OCI-LY1 (cell line): ENCODE measurements around the gene ST6GALNAC5.

Experiments used
- H2AFZ ChIP-seq: fragments of 200-600 bp; sonication (generic), shearing (Covaris generic); 2 replicates; pipeline ENCODE4 v1.6.0; 2014; ENCODE audit warnings: antibody characterized with exemption, mild to moderate bottlenecking, low read length
- H3F3A ChIP-seq: fragments of 200-600 bp; sonication (generic), shearing (Covaris generic); 2 replicates; pipeline ENCODE4 v1.6.0; 2014; ENCODE audit warnings: mild to moderate bottlenecking, antibody characterized with exemption, low read length, moderate library complexity; ENCODE audit not compliant: insufficient read depth
- H3K27ac ChIP-seq: fragments of 200-600 bp; sonication (generic); 2 replicates; pipeline ENCODE4 v1.5.1; 2014; ENCODE audit warnings: low read length, mixed run types, mild to moderate bottlenecking, low read depth; ENCODE audit not compliant: poor library complexity, severe bottlenecking
- H3K27me3 ChIP-seq: fragments of 200-600 bp; sonication (generic); 2 replicates; pipeline ENCODE4 v1.6.0; 2014; ENCODE audit warnings: antibody characterized with exemption, mild to moderate bottlenecking, low read length, moderate library complexity; ENCODE audit not compliant: insufficient read depth
- H3K36me3 ChIP-seq: fragments of 200-600 bp; sonication (generic); 2 replicates; pipeline ENCODE4 v1.6.1; 2014; ENCODE audit warnings: mild to moderate bottlenecking, antibody characterized with exemption, low read length, moderate library complexity, mixed read lengths; ENCODE audit not compliant: insufficient read depth
- H3K4me1 ChIP-seq: fragments of 200-600 bp; sonication (generic); 2 replicates; pipeline ENCODE4 v1.5.1; 2014; ENCODE audit warnings: mild to moderate bottlenecking, low read length, moderate library complexity; ENCODE audit not compliant: insufficient read depth, severe bottlenecking
- H3K4me2 ChIP-seq: fragments of 200-600 bp; sonication (generic), shearing (Covaris generic); 2 replicates; pipeline ENCODE4 v1.6.1; 2014; ENCODE audit warnings: low read length
- H3K4me3 ChIP-seq: fragments of 200-600 bp; sonication (generic); 2 replicates; pipeline ENCODE4 v1.5.1; 2014; ENCODE audit warnings: low read length, low read depth, mild to moderate bottlenecking, mixed read lengths; ENCODE audit not compliant: poor library complexity, severe bottlenecking
- H3K79me2 ChIP-seq: fragments of 200-600 bp; shearing (Covaris generic); 2 replicates; pipeline ENCODE4 v1.6.1; 2016; ENCODE audit warnings: mixed run types, low read length, mixed read lengths; ENCODE audit not compliant: insufficient read depth
- H3K9ac ChIP-seq: fragments of 200-600 bp; sonication (generic), shearing (Covaris generic); 2 replicates; pipeline ENCODE4 v1.6.1; 2014; ENCODE audit warnings: mild to moderate bottlenecking, low read length, mixed read lengths
- H3K9me2 ChIP-seq: fragments of 200-600 bp; sonication (generic), shearing (Covaris generic); 2 replicates; pipeline ENCODE4 v1.6.1; 2014; ENCODE audit warnings: low read depth, mild to moderate bottlenecking, low read length, mixed read lengths
- H3K9me3 ChIP-seq: fragments of 200-600 bp; shearing (Covaris generic); 2 replicates; pipeline ENCODE4 v1.6.1; 2014; ENCODE audit warnings: low read length, mixed read lengths
- H4K20me1 ChIP-seq: fragments of 200-600 bp; sonication (generic), shearing (Covaris generic); 2 replicates; pipeline ENCODE4 v1.6.0; 2016; ENCODE audit warnings: mild to moderate bottlenecking, low read length; ENCODE audit not compliant: insufficient read depth
- CTCF ChIP-seq: fragments of 200-600 bp; sonication (generic), shearing (Covaris generic); IDR thresholded peaks from 2 replicates; pipeline ENCODE4 v1.5.1; 2017; ENCODE audit warnings: mild to moderate bottlenecking, antibody characterized with exemption, low read length, moderate library complexity, mixed read lengths
- EZH2 ChIP-seq: fragments of 200-600 bp; sonication (generic), shearing (Covaris generic); IDR thresholded peaks from 2 replicates; pipeline ENCODE4 v1.8.0; 2017; ENCODE audit warnings: borderline replicate concordance, mixed run types, mild to moderate bottlenecking, antibody characterized with exemption, low read length, moderate library complexity, mixed read lengths

Gene ST6GALNAC5

GRCh38 chr1:76857138-76857537 lies 10.1 kb upstream of the ST6GALNAC5 start:
- no peak overlapping the region for H2AFZ ChIP-seq
- H3K9ac ChIP-seq, result no peak overlapping the region
- no peak overlapping the region for H3K4me3 ChIP-seq
- H3K27me3 ChIP-seq, result no peaks in the 10 kb centered on the region
- H3F3A ChIP-seq, result no peaks in the 10 kb centered on the region
- TF ChIP-seq EZH2 (no peak), CTCF (no peak)
- H3K36me3 ChIP-seq, result no peaks in the 10 kb centered on the region
- no peaks in the 10 kb centered on the region for H3K9me3 ChIP-seq
- no peaks in the 10 kb centered on the region for H3K79me2 ChIP-seq
- H3K9me2 ChIP-seq, result no peaks in the 10 kb centered on the region
- no peak overlapping the region for H3K4me2 ChIP-seq
- no peaks in the 10 kb centered on the region for H4K20me1 ChIP-seq
- no peak overlapping the region for H3K27ac ChIP-seq
- no peaks in the 10 kb centered on the region for H3K4me1 ChIP-seq

DNA sequence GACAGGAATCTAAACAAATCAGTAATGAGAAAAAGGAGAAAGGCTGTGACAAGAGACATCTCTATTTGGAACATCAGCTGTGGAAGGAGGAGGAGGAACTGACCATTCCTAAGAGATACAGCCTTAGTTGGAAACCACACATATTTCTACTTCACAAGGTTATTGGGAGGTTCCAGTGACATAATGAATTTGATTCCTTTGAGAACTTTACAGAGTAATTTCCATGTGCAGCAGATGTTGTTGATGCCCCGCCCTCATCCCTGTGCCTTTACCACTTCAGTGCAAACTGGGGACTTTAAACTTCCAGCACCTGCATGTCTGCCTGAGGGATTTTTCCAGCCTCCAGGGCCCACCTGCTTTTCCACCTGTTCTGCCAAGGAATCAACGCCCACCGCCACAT lies 9.3 kb upstream of the ST6GALNAC5 start:
- H4K20me1 ChIP-seq, result no peaks in the 10 kb centered on the region
- H3K9ac ChIP-seq, result no peak overlapping the region
- H3K27ac ChIP-seq, result no peak overlapping the region
- no peak overlapping the region for H3K4me2 ChIP-seq
- H3K9me3 ChIP-seq, result no peaks in the 10 kb centered on the region
- H3K79me2 ChIP-seq, result no peaks in the 10 kb centered on the region
- H3K4me3 ChIP-seq, result no peak overlapping the region
- no peaks in the 10 kb centered on the region for H3K36me3 ChIP-seq
- no peak overlapping the region for H2AFZ ChIP-seq
- no peaks in the 10 kb centered on the region for H3F3A ChIP-seq
- H3K4me1 ChIP-seq, result no peaks in the 10 kb centered on the region
- H3K27me3 ChIP-seq, result no peaks in the 10 kb centered on the region
- TF ChIP-seq CTCF (no peak), EZH2 (no peak)
- H3K9me2 ChIP-seq, result no peaks in the 10 kb centered on the region

- Histone ChIP-seq H3K27me3 (no peaks in the 10 kb centered on the region), H2AFZ (no peak overlapping the region), H3K36me3 (no peaks in the 10 kb centered on the region), H3K9me3 (no peaks in the 10 kb centered on the region), H3K9ac (no peak overlapping the region), H4K20me1 (no peaks in the 10 kb centered on the region), H3K4me3 (no peak overlapping the region), H3F3A (no peaks in the 10 kb centered on the region), H3K79me2 (no peaks in the 10 kb centered on the region), H3K4me2 (no peak overlapping the region), H3K4me1 (no peaks in the 10 kb centered on the region), H3K9me2 (no peaks in the 10 kb centered on the region), H3K27ac (no peak overlapping the region)
- TF ChIP-seq EZH2 (no peak), CTCF (no peak)
Observed at GRCh38 chr1:76861149-76861548, 6.1 kb upstream of the ST6GALNAC5 start.
